ENCODE data around the gene ZFYVE28.

DNA sequence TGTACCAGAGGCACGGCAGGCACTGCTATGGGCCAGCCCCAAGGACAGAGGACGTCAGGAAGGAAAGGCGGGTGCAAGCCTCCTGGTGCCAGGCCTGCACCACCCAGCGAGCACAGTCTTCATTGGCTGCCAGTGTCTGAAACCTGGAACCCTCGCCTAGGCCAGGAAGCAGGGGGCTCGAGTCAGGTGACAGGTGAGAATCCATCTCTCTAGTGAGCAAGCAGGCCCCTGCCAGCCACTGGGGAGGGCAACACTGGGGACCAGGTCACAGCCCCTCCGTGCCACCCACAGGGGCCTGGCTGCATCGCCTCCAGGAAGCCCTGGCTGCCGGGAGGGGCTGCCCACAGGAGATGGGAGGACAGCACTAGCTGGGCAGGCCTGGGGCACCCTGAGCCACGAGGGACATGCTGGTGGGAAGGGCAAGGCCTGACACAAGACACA is 169.6 kb downstream of the ZFYVE28 start:
- TF ChIP-seq POLR2AphosphoS5 (IDR thresholded peaks at IDR 0.05): no peak
- TF ChIP-seq POLR2A (IDR thresholded peaks at IDR 0.05): no peak

Data from stomach (tissue), 4 donors.